Measurements from ENCODE around the gene TMEM53. TPM values are rescaled to one million over a fixed set of nuclear protein-coding genes. Genes with fewer than 3 reads are reported as not detected.

The TMEM53 gene
- total RNA-seq, 1 donor from 2014 or later = 6.1 TPM

- FAIRE-seq (no peak), DNase-seq (ENCODE audit: low read depth) (no peak)
- Histone ChIP-seq H3K36me3 (ENCODE audit: control insufficient read depth, insufficient read depth, low read length) (no peaks in the 10 kb centered on the region), H3K4me3 (ENCODE audit: low read depth, low read length) (no peak overlapping the region), H3K27me3 (ENCODE audit: control insufficient read depth, insufficient read depth, low read length) (no peaks in the 10 kb centered on the region)
- no peak for TF ChIP-seq CTCF (IDR thresholded peaks at IDR 0.05; ENCODE audit: insufficient read depth, low read length, severe bottlenecking)
Observed at GRCh38 chr1:44679468-44679867, 5.2 kb upstream of the TMEM53 start.

- Histone ChIP-seq H3K4me3 (ENCODE audit: low read depth, low read length) (no peak overlapping the region), H3K27me3 (ENCODE audit: control insufficient read depth, insufficient read depth, low read length) (no peaks in the 10 kb centered on the region), H3K36me3 (ENCODE audit: control insufficient read depth, insufficient read depth, low read length) (no peaks in the 10 kb centered on the region)
- FAIRE-seq = no peak
- no peak for TF ChIP-seq CTCF (IDR thresholded peaks at IDR 0.05; ENCODE audit: insufficient read depth, low read length, severe bottlenecking)
- DNase-seq (ENCODE audit: low read depth) = no peak
Observed at GRCh38 chr1:44678626-44679025, 4.3 kb upstream of the TMEM53 start.

- H3K27me3 ChIP-seq (ENCODE audit: control insufficient read depth, insufficient read depth, low read length) = no peaks in the 10 kb centered on the region
- DNase-seq (ENCODE audit: low read depth) (no peak), FAIRE-seq (no peak)
- H3K36me3 ChIP-seq (ENCODE audit: control insufficient read depth, insufficient read depth, low read length) = no peaks in the 10 kb centered on the region
- TF ChIP-seq CTCF (IDR thresholded peaks at IDR 0.05; ENCODE audit: insufficient read depth, low read length, severe bottlenecking) = no peak
- H3K4me3 ChIP-seq (ENCODE audit: low read depth, low read length) = no peak overlapping the region
Observed at GRCh38 chr1:44678120-44678519, 3.8 kb upstream of the TMEM53 start.

GRCh38 chr1:44677201-44677766, 3.0 kb upstream of the TMEM53 start:
- FAIRE-seq (no peak), DNase-seq (ENCODE audit: low read depth) (peak; percentile 46)
- Histone ChIP-seq H3K27me3 (ENCODE audit: control insufficient read depth, insufficient read depth, low read length) (no peaks in the 10 kb centered on the region), H3K36me3 (ENCODE audit: control insufficient read depth, insufficient read depth, low read length) (no peaks in the 10 kb centered on the region), H3K4me3 (ENCODE audit: low read depth, low read length) (no peak overlapping the region)
- TF ChIP-seq CTCF (IDR thresholded peaks at IDR 0.05; ENCODE audit: insufficient read depth, low read length, severe bottlenecking) = peak; percentile 45

- Histone ChIP-seq H3K27me3 (ENCODE audit: control insufficient read depth, insufficient read depth, low read length) (no peaks in the 10 kb centered on the region), H3K36me3 (ENCODE audit: control insufficient read depth, insufficient read depth, low read length) (no peaks in the 10 kb centered on the region), H3K4me3 (ENCODE audit: low read depth, low read length) (no peak overlapping the region)
- TF ChIP-seq CTCF (IDR thresholded peaks at IDR 0.05; ENCODE audit: insufficient read depth, low read length, severe bottlenecking) = no peak
- no peak for FAIRE-seq
- peak; percentile 41 for DNase-seq (ENCODE audit: low read depth)
Observed at GRCh38 chr1:44676484-44677200, 2.4 kb upstream of the TMEM53 start.

All from bronchial epithelial cell (primary cell).